HEK293 (cell line): Measurements from ENCODE around the gene MAN1C1.

Experiments used
- CTCF ChIA-PET: fragments of 350-600 bp; formaldehyde crosslinking; extraction: SDS; loops from one replicate; lab custom pipeline; 2021; ENCODE audit warnings: antibody characterized with exemption; lab: Yijun Ruan, JAX
- POLR2A ChIA-PET: fragments of 300-600 bp; formaldehyde crosslinking; extraction: SDS; loops from one replicate; lab custom pipeline; 2020; ENCODE audit warnings: antibody characterized with exemption, inconsistent platforms; lab: Yijun Ruan, JAX
- H3K27ac ChIP-seq: fragments of 200-500 bp; sonication (Bioruptor generic); 2 replicates; pipeline ENCODE4 v1.5.1; 2014; ENCODE audit warnings: low read depth, low read length, control low read depth, inconsistent platforms; ENCODE audit errors: extremely low read depth
- H3K36me3 ChIP-seq, 2 experiments: fragments of 200-500 bp in 1 of 2; sonication (Bioruptor generic) in 1 of 2; 1 replicate in 1 of 2; 2 replicates in 1 of 2; pipeline ENCODE4 v1.5.1; 2014 to 2017; ENCODE audit warnings: inconsistent platforms in 2 of 2, low read length in 2 of 2; ENCODE audit not compliant: control insufficient read depth in 2 of 2, insufficient read depth in 1 of 2
- H3K4me1 ChIP-seq: fragments of 200-500 bp; sonication (Bioruptor generic); 2 replicates; pipeline ENCODE4 v1.5.1; 2014; ENCODE audit warnings: mild to moderate bottlenecking, low read length, inconsistent platforms; ENCODE audit not compliant: control insufficient read depth, insufficient read depth
- H3K4me3 ChIP-seq: 2 replicates; pipeline ENCODE4 v1.5.1; 2011; ENCODE audit warnings: low read depth, mild to moderate bottlenecking, control low read depth, low read length, moderate library complexity
- H3K9me3 ChIP-seq: fragments of 200-500 bp; sonication (Bioruptor generic); 2 replicates; pipeline ENCODE4 v1.5.1; 2014; ENCODE audit warnings: low read depth, low read length, inconsistent platforms; ENCODE audit not compliant: control insufficient read depth, insufficient read depth
- BCL11A ChIP-seq: fragments of 450-650 bp; formaldehyde crosslinking; IDR thresholded peaks from 2 replicates; pipeline ENCODE4 v1.5.1; 2016; ENCODE audit warnings: low read depth, missing biosample characterization, missing genetic modification characterization
- BCL11B ChIP-seq: fragments of 450-650 bp; formaldehyde crosslinking; IDR thresholded peaks from 2 replicates; pipeline ENCODE4 v1.5.1; 2016; ENCODE audit warnings: low read depth, missing biosample characterization, missing genetic modification characterization
- GLI2 ChIP-seq: fragments of 450-650 bp; formaldehyde crosslinking; IDR thresholded peaks from 2 replicates; pipeline ENCODE4; 2017; ENCODE audit warnings: missing biosample characterization, missing genetic modification characterization, low read depth, borderline replicate concordance
- GLIS1 ChIP-seq: fragments of 450-650 bp; formaldehyde crosslinking; IDR thresholded peaks from 2 replicates; pipeline ENCODE4 v1.5.1; 2016; ENCODE audit warnings: missing biosample characterization, missing genetic modification characterization
- HOXC10 ChIP-seq: sonication (generic); formaldehyde crosslinking; IDR thresholded peaks from 2 replicates; pipeline ENCODE4 v1.8.1; 2023; ENCODE audit warnings: mild to moderate bottlenecking, missing genetic modification reagents
- KLF9 ChIP-seq: fragments of 450-650 bp; formaldehyde crosslinking; IDR thresholded peaks from 2 replicates; pipeline ENCODE4 v1.5.1; 2016; ENCODE audit warnings: missing biosample characterization, missing genetic modification characterization, low read depth
- MEIS1 ChIP-seq: sonication (generic); formaldehyde crosslinking; IDR thresholded peaks from 2 replicates; pipeline ENCODE4 v1.8.1; 2022; ENCODE audit warnings: missing genetic modification reagents, mild to moderate bottlenecking, borderline replicate concordance
- SP2 ChIP-seq: fragments of 450-650 bp; formaldehyde crosslinking; IDR thresholded peaks from 2 replicates; pipeline ENCODE4 v1.5.1; 2016; ENCODE audit warnings: missing biosample characterization, missing genetic modification characterization
- TCF7L2 ChIP-seq: IDR thresholded peaks from 2 replicates; pipeline ENCODE4 v1.6.1; 2011; ENCODE audit warnings: low read depth, mild to moderate bottlenecking, inconsistent platforms, low read length, moderate library complexity, borderline replicate concordance
- WT1 ChIP-seq: fragments of 450-650 bp; formaldehyde crosslinking; IDR thresholded peaks from 2 replicates; pipeline ENCODE4 v1.5.1; 2016; ENCODE audit warnings: missing biosample characterization, missing genetic modification characterization
- ZBTB7A ChIP-seq: fragments of 450-650 bp; formaldehyde crosslinking; IDR thresholded peaks from 2 replicates; pipeline ENCODE4 v1.5.1; 2016; ENCODE audit warnings: low read depth, missing biosample characterization, missing genetic modification characterization
- ZFP3 ChIP-seq: fragments of 450-650 bp; formaldehyde crosslinking; IDR thresholded peaks from 2 replicates; pipeline ENCODE4 v1.5.1; 2016; ENCODE audit warnings: low read depth, missing biosample characterization, missing genetic modification characterization
- ZFP37 ChIP-seq: fragments of 450-650 bp; formaldehyde crosslinking; IDR thresholded peaks from 2 replicates; pipeline ENCODE4 v1.5.1; 2016; ENCODE audit warnings: missing biosample characterization, missing genetic modification characterization
- ZNF121 ChIP-seq: fragments of 450-650 bp; formaldehyde crosslinking; IDR thresholded peaks from 2 replicates; pipeline ENCODE4 v1.5.1; 2016; ENCODE audit warnings: missing biosample characterization, missing genetic modification characterization
- ZNF175 ChIP-seq: fragments of 450-650 bp; formaldehyde crosslinking; IDR thresholded peaks from 2 replicates; pipeline ENCODE4 v1.5.1; 2016; ENCODE audit warnings: missing biosample characterization, missing genetic modification characterization
- ZNF302 ChIP-seq: fragments of 450-650 bp; formaldehyde crosslinking; IDR thresholded peaks from 2 replicates; pipeline ENCODE4 v1.5.1; 2016; ENCODE audit warnings: missing biosample characterization, missing genetic modification characterization, low read depth
- ZNF335 ChIP-seq: fragments of 450-650 bp; formaldehyde crosslinking; conservative IDR thresholded peaks from 2 replicates; pipeline ENCODE4 v1.5.1; 2016; ENCODE audit warnings: missing biosample characterization, missing genetic modification characterization
- ZNF341 ChIP-seq: fragments of 450-650 bp; formaldehyde crosslinking; IDR thresholded peaks from 2 replicates; pipeline ENCODE4; 2016; ENCODE audit warnings: low read depth, missing biosample characterization, missing genetic modification characterization
- ZNF416 ChIP-seq: fragments of 450-650 bp; formaldehyde crosslinking; IDR thresholded peaks from 2 replicates; pipeline ENCODE4 v1.5.1; 2016; ENCODE audit warnings: missing biosample characterization, missing genetic modification characterization
- ZNF514 ChIP-seq: fragments of 450-650 bp; formaldehyde crosslinking; IDR thresholded peaks from 2 replicates; pipeline ENCODE4 v1.5.1; 2016; ENCODE audit warnings: missing biosample characterization, missing genetic modification characterization
- ZNF530 ChIP-seq: fragments of 450-650 bp; formaldehyde crosslinking; IDR thresholded peaks from 2 replicates; pipeline ENCODE4 v1.5.1; 2016; ENCODE audit warnings: low read depth, missing biosample characterization, missing genetic modification characterization
- ZNF558 ChIP-seq: fragments of 450-650 bp; formaldehyde crosslinking; IDR thresholded peaks from 2 replicates; pipeline ENCODE4 v1.5.1; 2016; ENCODE audit warnings: missing biosample characterization, missing genetic modification characterization
- ZNF624 ChIP-seq: fragments of 450-650 bp; formaldehyde crosslinking; IDR thresholded peaks from 2 replicates; pipeline ENCODE4 v1.5.1; 2017; ENCODE audit warnings: missing biosample characterization, missing genetic modification characterization
- ZXDB ChIP-seq: fragments of 450-650 bp; formaldehyde crosslinking; IDR thresholded peaks from 2 replicates; pipeline ENCODE4 v1.5.1; 2016; ENCODE audit warnings: missing biosample characterization, missing genetic modification characterization
- TF ChIP-seq, protein P1 (sequence below): fragments of 450-650 bp; formaldehyde crosslinking; IDR thresholded peaks from 2 replicates; pipeline ENCODE4 v1.5.1; 2016; ENCODE audit warnings: missing biosample characterization, missing genetic modification characterization
- TF ChIP-seq, protein P2 (sequence below): fragments of 450-650 bp; formaldehyde crosslinking; IDR thresholded peaks from 2 replicates; pipeline ENCODE4; 2016; ENCODE audit warnings: missing biosample characterization, missing genetic modification characterization
- TF ChIP-seq, protein P3 (sequence below): fragments of 450-650 bp; formaldehyde crosslinking; IDR thresholded peaks from 2 replicates; pipeline ENCODE4 v1.5.1; 2017; ENCODE audit warnings: missing biosample characterization, missing genetic modification characterization
- TF ChIP-seq, protein P4 (sequence below): fragments of 450-650 bp; formaldehyde crosslinking; IDR thresholded peaks from 2 replicates; pipeline ENCODE4 v1.5.1; 2016; ENCODE audit warnings: missing biosample characterization, missing genetic modification characterization
- TF ChIP-seq, protein P5 (sequence below): IDR thresholded peaks from 2 replicates; pipeline ENCODE4 v1.6.1; 2011; ENCODE audit warnings: mild to moderate bottlenecking, low read depth, low read length, borderline replicate concordance

MAN1C1 gene

DNA sequence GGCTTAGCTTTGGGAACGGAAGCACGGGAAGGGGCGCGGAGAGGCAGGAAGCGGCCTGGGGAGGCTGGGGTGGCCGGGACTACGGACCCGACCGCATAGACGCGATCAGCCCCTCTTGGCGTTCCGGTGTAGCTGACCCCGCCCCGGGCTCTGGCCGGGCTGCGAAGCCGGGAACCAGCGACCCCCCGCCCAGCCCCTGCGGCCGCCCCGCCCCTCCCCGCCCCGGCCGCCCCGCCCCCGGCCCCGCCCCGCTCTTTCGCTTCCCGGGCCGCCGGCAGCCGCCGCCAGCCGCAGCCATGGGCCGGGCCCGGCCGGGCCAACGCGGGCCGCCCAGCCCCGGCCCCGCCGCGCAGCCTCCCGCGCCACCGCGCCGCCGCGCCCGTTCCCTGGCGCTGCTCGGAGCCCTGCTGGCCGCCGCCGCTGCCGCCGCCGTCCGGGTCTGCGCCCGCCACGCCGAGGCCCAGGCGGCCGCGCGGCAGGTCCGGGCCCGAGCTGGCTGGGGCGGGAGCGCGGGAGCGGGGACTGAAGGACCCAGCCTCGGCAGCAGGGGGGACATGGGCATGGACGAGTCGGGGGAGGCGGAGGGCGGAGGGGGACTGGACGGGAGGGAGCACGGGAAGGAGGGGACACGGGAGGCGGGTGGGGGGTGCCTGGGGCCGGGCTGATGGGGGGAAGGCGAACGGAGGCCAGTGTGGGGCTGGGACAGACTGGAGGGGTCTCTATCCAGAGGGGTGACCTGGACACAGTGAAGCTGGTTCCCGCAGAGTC, 183.5 kb downstream of the MAN1C1 start, which contains the start of gene SELENON:
SELENON (plus strand) TSS at position 259 of the 768 bp plus-strand sequence; CDS start at position 297, 38 bp downstream.
- CTCF ChIA-PET, result interaction anchor here (0.5 to 3.9 kb wide), 8 partner anchors 10 to 312 kb away, joined by 3 to 32 read pairs (median 4); no protein-coding TSS in a partner anchor
- H3K27ac ChIP-seq, result peak within 1 kb of the TSS; percentile 51; the same call in 1 of the 2 replicates
- H3K4me1 ChIP-seq, result peaks cover 2% of the 10 kb centered on the region; the same call in 1 of the 2 replicates
- POLR2A ChIA-PET, result interaction anchor here (1.1 to 3.1 kb wide), 4 partner anchors 10 to 568 kb away, joined by 4 to 14 read pairs (median 5); partner anchors contain the start of genes RSRP1 and SYF2
- peak within 1 kb of the TSS; percentile 60 for H3K4me3 ChIP-seq
- peaks cover 3 to 21% of the 10 kb centered on the region in 2 experiments; a peak in 2 of 3 replicates for H3K36me3 ChIP-seq
- no peaks in the 10 kb centered on the region for H3K9me3 ChIP-seq
- no peak for TF ChIP-seq ZNF121 (tag by site-specific recombination)
- no peak for TF ChIP-seq HOXC10 (CRISPR knock-in tag)
- no peak for TF ChIP-seq ZNF624 (tag by site-specific recombination)
- no peak for TF ChIP-seq ZNF416 (tag by site-specific recombination)
- TF ChIP-seq, protein P1, sequence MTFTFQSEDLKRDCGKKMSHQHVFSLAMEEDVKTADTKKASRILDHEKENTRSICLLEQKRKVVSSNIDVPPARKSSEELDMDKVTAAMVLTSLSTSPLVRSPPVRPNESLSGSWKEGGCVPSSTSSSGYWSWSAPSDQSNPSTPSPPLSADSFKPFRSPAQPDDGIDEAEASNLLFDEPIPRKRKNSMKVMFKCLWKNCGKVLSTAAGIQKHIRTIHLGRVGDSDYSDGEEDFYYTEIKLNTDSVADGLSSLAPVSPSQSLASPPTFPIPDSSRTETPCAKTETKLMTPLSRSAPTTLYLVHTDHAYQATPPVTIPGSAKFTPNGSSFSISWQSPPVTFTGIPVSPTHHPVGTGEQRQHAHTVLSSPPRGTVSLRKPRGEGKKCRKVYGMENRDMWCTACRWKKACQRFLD (tag by site-specific recombination), result no peak
- TF ChIP-seq ZNF302 (tag by site-specific recombination), result no peak
- no peak for TF ChIP-seq BCL11A
- TF ChIP-seq GLIS1 (tag by site-specific recombination), result peak; percentile 64
- TF ChIP-seq, protein P2, sequence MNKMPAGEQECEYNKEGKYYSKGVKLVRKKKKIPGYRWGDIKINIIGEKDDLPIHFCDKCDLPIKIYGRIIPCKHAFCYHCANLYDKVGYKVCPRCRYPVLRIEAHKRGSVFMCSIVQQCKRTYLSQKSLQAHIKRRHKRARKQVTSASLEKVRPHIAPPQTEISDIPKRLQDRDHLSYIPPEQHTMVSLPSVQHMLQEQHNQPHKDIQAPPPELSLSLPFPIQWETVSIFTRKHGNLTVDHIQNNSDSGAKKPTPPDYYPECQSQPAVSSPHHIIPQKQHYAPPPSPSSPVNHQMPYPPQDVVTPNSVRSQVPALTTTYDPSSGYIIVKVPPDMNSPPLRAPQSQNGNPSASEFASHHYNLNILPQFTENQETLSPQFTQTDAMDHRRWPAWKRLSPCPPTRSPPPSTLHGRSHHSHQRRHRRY (tag by site-specific recombination), result no peak
- TF ChIP-seq ZNF558 (tag by site-specific recombination), result no peak
- peak; percentile 9; the same call in 1 of the 2 replicates for TF ChIP-seq ZNF335
- peak; percentile 64 for TF ChIP-seq SP2 (tag by site-specific recombination)
- TF ChIP-seq, protein P3, sequence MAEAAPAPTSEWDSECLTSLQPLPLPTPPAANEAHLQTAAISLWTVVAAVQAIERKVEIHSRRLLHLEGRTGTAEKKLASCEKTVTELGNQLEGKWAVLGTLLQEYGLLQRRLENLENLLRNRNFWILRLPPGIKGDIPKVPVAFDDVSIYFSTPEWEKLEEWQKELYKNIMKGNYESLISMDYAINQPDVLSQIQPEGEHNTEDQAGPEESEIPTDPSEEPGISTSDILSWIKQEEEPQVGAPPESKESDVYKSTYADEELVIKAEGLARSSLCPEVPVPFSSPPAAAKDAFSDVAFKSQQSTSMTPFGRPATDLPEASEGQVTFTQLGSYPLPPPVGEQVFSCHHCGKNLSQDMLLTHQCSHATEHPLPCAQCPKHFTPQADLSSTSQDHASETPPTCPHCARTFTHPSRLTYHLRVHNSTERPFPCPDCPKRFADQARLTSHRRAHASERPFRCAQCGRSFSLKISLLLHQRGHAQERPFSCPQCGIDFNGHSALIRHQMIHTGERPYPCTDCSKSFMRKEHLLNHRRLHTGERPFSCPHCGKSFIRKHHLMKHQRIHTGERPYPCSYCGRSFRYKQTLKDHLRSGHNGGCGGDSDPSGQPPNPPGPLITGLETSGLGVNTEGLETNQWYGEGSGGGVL (tag by site-specific recombination), result peak; percentile 92
- no peak for TF ChIP-seq MEIS1 (CRISPR knock-in tag)
- TF ChIP-seq ZFP3 (tag by site-specific recombination), result no peak
- no peak for TF ChIP-seq ZNF514 (tag by site-specific recombination)
- no peak for TF ChIP-seq TCF7L2
- TF ChIP-seq ZXDB (tag by site-specific recombination), result peak; percentile 77
- TF ChIP-seq ZFP37 (tag by site-specific recombination), result no peak
- TF ChIP-seq WT1 (tag by site-specific recombination), result no peak
- TF ChIP-seq GLI2 (tag by site-specific recombination), result no peak
- no peak for TF ChIP-seq ZNF341 (tag by site-specific recombination)
- TF ChIP-seq KLF9, result peak; percentile 52; the same call in 1 of the 2 replicates
- no peak for TF ChIP-seq ZNF530 (tag by site-specific recombination)
- TF ChIP-seq, protein P4, sequence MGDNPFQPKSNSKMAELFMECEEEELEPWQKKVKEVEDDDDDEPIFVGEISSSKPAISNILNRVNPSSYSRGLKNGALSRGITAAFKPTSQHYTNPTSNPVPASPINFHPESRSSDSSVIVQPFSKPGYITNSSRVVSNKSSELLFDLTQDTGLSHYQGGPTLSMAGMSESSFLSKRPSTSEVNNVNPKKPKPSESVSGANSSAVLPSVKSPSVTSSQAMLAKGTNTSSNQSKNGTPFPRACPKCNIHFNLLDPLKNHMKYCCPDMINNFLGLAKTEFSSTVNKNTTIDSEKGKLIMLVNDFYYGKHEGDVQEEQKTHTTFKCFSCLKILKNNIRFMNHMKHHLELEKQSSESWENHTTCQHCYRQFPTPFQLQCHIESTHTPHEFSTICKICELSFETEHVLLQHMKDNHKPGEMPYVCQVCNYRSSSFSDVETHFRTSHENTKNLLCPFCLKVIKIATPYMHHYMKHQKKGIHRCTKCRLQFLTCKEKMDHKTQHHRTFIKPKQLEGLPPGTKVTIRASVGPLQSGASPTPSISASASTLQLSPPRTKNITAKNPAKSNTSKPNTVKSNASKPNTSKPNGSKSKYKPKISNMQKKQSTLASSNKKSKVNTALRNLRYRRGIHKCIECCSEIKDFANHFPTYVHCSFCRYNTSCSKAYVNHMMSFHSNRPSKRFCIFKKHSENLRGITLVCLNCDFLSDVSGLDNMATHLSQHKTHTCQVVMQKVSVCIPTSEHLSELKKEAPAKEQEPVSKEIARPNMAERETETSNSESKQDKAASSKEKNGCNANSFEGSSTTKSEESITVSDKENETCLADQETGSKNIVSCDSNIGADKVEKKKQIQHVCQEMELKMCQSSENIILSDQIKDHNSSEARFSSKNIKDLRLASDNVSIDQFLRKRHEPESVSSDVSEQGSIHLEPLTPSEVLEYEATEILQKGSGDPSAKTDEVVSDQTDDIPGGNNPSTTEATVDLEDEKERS (tag by site-specific recombination), result no peak
- TF ChIP-seq ZNF175 (tag by site-specific recombination), result no peak
- TF ChIP-seq ZBTB7A, result 0 out of 2 replicates have a peak, but pooled peaks have one; percentile 74
- TF ChIP-seq, protein P5, sequence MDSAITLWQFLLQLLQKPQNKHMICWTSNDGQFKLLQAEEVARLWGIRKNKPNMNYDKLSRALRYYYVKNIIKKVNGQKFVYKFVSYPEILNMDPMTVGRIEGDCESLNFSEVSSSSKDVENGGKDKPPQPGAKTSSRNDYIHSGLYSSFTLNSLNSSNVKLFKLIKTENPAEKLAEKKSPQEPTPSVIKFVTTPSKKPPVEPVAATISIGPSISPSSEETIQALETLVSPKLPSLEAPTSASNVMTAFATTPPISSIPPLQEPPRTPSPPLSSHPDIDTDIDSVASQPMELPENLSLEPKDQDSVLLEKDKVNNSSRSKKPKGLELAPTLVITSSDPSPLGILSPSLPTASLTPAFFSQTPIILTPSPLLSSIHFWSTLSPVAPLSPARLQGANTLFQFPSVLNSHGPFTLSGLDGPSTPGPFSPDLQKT, result no peak
- peak; percentile 84 for TF ChIP-seq BCL11B (tag by site-specific recombination)
